22Rv1 (cell line): ENCODE measurements around the gene ZNF341.

Experiments
- ZFX ChIP-seq: fragments of 450-650 bp; IDR thresholded peaks from 2 replicates; pipeline ENCODE4 v1.6.1; 2017; ENCODE audit warnings: antibody characterized with exemption, borderline replicate concordance
- TF ChIP-seq, protein P1 (sequence below): fragments of 450-650 bp; IDR thresholded peaks from 2 replicates; pipeline ENCODE4 v1.5.1; 2017; ENCODE audit warnings: mild to moderate bottlenecking

DNA sequence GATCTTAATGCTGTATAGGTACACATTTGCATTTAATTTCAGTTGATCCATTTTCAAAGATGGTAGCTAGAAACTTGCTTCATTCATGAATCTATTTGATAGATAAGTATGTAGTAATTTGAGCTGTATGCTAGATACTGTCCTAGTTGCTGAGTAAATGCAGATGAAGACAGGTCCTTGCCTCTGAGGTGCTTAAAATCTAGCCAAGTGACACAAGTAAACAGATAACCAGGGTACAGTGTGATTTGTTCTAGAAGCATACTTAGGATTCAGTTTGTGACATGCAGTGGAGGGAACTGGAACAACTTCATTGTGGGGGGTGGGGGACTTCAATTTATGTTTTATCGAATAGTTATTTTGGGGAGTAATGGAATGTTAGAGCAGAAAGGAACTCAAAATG lies 88.6 kb downstream of the ZNF341 start:
- TF ChIP-seq, protein P1, sequence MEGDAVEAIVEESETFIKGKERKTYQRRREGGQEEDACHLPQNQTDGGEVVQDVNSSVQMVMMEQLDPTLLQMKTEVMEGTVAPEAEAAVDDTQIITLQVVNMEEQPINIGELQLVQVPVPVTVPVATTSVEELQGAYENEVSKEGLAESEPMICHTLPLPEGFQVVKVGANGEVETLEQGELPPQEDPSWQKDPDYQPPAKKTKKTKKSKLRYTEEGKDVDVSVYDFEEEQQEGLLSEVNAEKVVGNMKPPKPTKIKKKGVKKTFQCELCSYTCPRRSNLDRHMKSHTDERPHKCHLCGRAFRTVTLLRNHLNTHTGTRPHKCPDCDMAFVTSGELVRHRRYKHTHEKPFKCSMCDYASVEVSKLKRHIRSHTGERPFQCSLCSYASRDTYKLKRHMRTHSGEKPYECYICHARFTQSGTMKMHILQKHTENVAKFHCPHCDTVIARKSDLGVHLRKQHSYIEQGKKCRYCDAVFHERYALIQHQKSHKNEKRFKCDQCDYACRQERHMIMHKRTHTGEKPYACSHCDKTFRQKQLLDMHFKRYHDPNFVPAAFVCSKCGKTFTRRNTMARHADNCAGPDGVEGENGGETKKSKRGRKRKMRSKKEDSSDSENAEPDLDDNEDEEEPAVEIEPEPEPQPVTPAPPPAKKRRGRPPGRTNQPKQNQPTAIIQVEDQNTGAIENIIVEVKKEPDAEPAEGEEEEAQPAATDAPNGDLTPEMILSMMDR: no peak
- TF ChIP-seq ZFX: no peak
